ENCODE data around the gene PPP1R2. TPM values are rescaled to one million over a fixed set of nuclear protein-coding genes. Genes with fewer than 3 reads are reported as not detected.

Gene PPP1R2
- total RNA-seq, 1 experiment from 2014 or later = 38.3 TPM

DNA sequence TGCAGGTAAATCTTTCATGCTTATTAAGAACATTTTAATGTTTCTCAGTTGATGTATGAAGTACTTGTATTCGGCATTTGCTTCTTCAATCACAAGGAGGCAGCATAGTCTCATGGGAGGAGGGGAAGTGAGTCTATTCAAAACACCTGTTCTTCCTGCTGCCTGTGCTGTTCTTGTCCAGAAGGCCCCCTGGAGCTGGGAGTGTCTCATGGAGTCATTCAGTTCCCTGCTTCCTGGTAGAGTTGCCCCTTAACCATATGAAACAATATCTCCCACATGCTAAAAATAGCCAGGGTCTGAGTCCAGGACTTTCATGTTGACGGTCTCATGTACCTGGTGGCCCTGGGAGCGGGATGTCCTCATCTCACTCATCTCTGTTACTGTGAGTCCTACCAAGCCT, 15.5 kb upstream of the PPP1R2 start:
- no peaks in the 10 kb centered on the region for H3K79me2 ChIP-seq (ENCODE audit: insufficient read depth, low read length)
- no peaks in the 10 kb centered on the region for H3K27me3 ChIP-seq (ENCODE audit: insufficient read depth, low read length)
- Mint-ChIP-seq H3K36me3 (ENCODE audit: insufficient read depth in 1 of 3, low read depth in 3 of 3) (no peaks in the 10 kb centered on the region), H3K27me3 (ENCODE audit: low read depth) (peaks cover 17% of the 10 kb centered on the region), H3K4me1 (peaks cover 15% of the 10 kb centered on the region in 2 experiments), H3K4me3 (no peak overlapping the region), H3K27ac (no peak overlapping the region), H3K9me3 (no peaks in the 10 kb centered on the region; a peak in 1 of 5 replicates)
- no peak overlapping the region for H4K91ac ChIP-seq (ENCODE audit: insufficient read length, low read depth, low read length)
- H3K18ac ChIP-seq (ENCODE audit: insufficient read length, low read depth, low read length) = no peak overlapping the region
- TF ChIP-seq, protein P1, sequence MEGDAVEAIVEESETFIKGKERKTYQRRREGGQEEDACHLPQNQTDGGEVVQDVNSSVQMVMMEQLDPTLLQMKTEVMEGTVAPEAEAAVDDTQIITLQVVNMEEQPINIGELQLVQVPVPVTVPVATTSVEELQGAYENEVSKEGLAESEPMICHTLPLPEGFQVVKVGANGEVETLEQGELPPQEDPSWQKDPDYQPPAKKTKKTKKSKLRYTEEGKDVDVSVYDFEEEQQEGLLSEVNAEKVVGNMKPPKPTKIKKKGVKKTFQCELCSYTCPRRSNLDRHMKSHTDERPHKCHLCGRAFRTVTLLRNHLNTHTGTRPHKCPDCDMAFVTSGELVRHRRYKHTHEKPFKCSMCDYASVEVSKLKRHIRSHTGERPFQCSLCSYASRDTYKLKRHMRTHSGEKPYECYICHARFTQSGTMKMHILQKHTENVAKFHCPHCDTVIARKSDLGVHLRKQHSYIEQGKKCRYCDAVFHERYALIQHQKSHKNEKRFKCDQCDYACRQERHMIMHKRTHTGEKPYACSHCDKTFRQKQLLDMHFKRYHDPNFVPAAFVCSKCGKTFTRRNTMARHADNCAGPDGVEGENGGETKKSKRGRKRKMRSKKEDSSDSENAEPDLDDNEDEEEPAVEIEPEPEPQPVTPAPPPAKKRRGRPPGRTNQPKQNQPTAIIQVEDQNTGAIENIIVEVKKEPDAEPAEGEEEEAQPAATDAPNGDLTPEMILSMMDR (conservative IDR thresholded peaks at IDR 0.05) = peak; percentile 65
- no peaks in the 10 kb centered on the region for H3K23me2 ChIP-seq (ENCODE audit: insufficient read length, low read depth, low read length, poor library complexity, severe bottlenecking)
- no peak overlapping the region for H4K5ac ChIP-seq (ENCODE audit: insufficient read length, low read depth, low read length)
- no peak overlapping the region for H2BK15ac ChIP-seq (ENCODE audit: low read depth, low read length)
- no peak overlapping the region for H3K9ac ChIP-seq (ENCODE audit: extremely low read depth, insufficient read length, low read length)
- no CpG with 5 or more reads among the region's 3 CpGs for WGBS (ENCODE audit: extremely low coverage, insufficient read length, low lambda C conversion rate)
- H2BK12ac ChIP-seq (ENCODE audit: insufficient read length, low read depth, low read length) = no peak overlapping the region
- H4K20me1 ChIP-seq (ENCODE audit: control insufficient read depth, insufficient read depth, insufficient read length) = no peaks in the 10 kb centered on the region
- no peak overlapping the region for H2AFZ ChIP-seq (ENCODE audit: low read length)
- H3K4ac ChIP-seq (ENCODE audit: low read depth, low read length) = no peak overlapping the region
- no peak overlapping the region for H3K23ac ChIP-seq (ENCODE audit: insufficient read length, low read depth, low read length)
- no peak overlapping the region for H2BK5ac ChIP-seq (ENCODE audit: insufficient read length, low read length)
- no peak overlapping the region for H3K27ac ChIP-seq (ENCODE audit: insufficient read length, low read depth, low read length)
- H3K9me3 ChIP-seq (ENCODE audit: control insufficient read depth, low read depth, low read length) = no peaks in the 10 kb centered on the region
- H2AK5ac ChIP-seq (ENCODE audit: insufficient read length, low read length) = no peak overlapping the region
- DNase-seq = no peak
- no peak overlapping the region for H3K4me2 ChIP-seq (ENCODE audit: insufficient read depth, insufficient read length, low read length)
- no peak overlapping the region for H3T11ph ChIP-seq (ENCODE audit: low read length)
- H2BK120ac ChIP-seq (ENCODE audit: low read depth, low read length, poor library complexity, severe bottlenecking) = no peak overlapping the region
- no peak overlapping the region for H2BK20ac ChIP-seq (ENCODE audit: low read depth, low read length, poor library complexity, severe bottlenecking)
- H3K14ac ChIP-seq (ENCODE audit: insufficient read depth, low read length) = no peak overlapping the region
- H3K4me1 ChIP-seq (ENCODE audit: insufficient read depth, low read length) = no peaks in the 10 kb centered on the region
- no peak overlapping the region for H3K56ac ChIP-seq (ENCODE audit: insufficient read length, low read depth, low read length)
- no peak overlapping the region for H4K8ac ChIP-seq (replicated peaks; ENCODE audit: insufficient read length, low read depth, low read length)
- H3K79me1 ChIP-seq (ENCODE audit: insufficient read depth, low read depth, low read length, poor library complexity, severe bottlenecking) = no peaks in the 10 kb centered on the region
